ENCODE measurements around the gene CPT1B. TPM values are rescaled to one million over a fixed set of nuclear protein-coding genes. Genes with fewer than 3 reads are reported as not detected.

CPT1B gene
- total and polyA plus RNA-seq, 2 experiments from 2014 or later: 5.6 to 14.4 TPM

DNA sequence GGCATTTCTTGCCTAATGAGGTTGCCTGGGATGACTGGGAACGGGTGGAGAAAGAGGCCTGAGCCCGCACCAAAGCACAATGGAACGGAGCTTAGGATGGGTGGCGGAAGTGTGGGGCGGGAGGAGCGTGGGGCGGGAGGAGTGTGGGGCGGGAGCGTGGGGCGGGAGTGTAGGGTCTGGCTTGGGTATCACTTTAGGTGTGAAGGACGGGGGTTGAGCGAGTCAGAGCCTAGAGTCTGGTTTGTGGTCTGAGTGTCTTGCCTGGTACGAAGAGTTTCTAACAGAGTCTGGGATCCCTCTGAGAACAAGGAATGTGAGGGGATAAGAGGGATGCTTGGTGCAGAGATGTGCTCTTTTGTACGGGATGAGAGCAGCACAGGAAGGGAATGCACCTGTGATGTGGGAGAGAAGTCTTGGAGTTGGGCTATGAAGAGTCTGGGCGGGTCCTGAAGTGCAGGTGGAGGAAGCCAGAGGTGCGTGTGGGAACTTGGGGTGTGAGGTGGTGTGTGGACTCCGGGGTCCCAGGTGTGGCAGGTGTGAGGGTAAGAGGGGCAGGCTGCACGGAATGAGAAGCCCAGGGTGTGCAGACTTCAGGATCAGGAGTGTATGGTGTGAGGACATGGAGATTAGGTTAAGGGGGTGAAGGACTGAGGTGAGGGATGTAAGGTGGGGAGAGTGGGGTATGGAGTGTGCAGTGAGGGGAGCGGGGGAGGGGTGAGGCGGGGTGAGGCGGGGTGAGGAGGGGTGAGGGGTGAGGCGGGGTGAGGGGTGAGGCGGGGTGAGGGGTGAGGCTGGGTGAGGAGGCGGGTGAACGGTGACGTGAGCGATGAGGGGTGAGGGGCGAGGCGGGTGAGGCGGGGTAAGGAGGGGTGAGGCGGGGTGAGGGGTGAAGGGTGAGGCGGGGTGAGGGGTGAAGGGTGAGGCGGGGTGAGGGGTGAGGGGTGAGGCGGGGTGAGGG is 16.5 kb downstream of the CPT1B start:
- no peaks in the 10 kb centered on the region for H3K79me2 ChIP-seq (replicated peaks; ENCODE audit: insufficient read depth)
- Mint-ChIP-seq H3K4me3 (peak overlapping the region; percentile 46), H3K9me3 (no peaks in the 10 kb centered on the region), H3K27me3 (ENCODE audit: insufficient read depth, low read depth, poor library complexity) (peaks cover 30% of the 10 kb centered on the region), H3K27ac (no peak overlapping the region), H3K36me3 (ENCODE audit: low read depth) (no peaks in the 10 kb centered on the region), H3K4me1 (peaks cover 6% of the 10 kb centered on the region; the same call in 2 of the 3 replicates)
- no peaks in the 10 kb centered on the region for H3K36me3 ChIP-seq (ENCODE audit: insufficient read depth)
- H3K4me2 ChIP-seq: no peak overlapping the region
- no peak overlapping the region for H2AFZ ChIP-seq
- no peaks in the 10 kb centered on the region for H4K20me1 ChIP-seq (replicated peaks; ENCODE audit: insufficient read depth)
- no peak overlapping the region for H3K4me3 ChIP-seq
- H3K9me2 ChIP-seq (ENCODE audit: insufficient read depth): no peaks in the 10 kb centered on the region
- no peak overlapping the region for H3K27ac ChIP-seq (ENCODE audit: low read depth)
- ATAC-seq (no peak), DNase-seq (ENCODE audit: low spot score) (peak; percentile 30)
- H3K4me1 ChIP-seq (ENCODE audit: insufficient read depth): no peaks in the 10 kb centered on the region
- H3F3A ChIP-seq (replicated peaks; ENCODE audit: low read depth): 0 out of 2 replicates have a peak, but pooled peaks cover 3% of the 10 kb centered on the region
- H3K27me3 ChIP-seq (ENCODE audit: insufficient read depth): peaks cover 20% of the 10 kb centered on the region
- TF ChIP-seq POLR2AphosphoS5 (IDR thresholded peaks at IDR 0.05; ENCODE audit: low read depth): no peak
- TF ChIP-seq, protein P1, sequence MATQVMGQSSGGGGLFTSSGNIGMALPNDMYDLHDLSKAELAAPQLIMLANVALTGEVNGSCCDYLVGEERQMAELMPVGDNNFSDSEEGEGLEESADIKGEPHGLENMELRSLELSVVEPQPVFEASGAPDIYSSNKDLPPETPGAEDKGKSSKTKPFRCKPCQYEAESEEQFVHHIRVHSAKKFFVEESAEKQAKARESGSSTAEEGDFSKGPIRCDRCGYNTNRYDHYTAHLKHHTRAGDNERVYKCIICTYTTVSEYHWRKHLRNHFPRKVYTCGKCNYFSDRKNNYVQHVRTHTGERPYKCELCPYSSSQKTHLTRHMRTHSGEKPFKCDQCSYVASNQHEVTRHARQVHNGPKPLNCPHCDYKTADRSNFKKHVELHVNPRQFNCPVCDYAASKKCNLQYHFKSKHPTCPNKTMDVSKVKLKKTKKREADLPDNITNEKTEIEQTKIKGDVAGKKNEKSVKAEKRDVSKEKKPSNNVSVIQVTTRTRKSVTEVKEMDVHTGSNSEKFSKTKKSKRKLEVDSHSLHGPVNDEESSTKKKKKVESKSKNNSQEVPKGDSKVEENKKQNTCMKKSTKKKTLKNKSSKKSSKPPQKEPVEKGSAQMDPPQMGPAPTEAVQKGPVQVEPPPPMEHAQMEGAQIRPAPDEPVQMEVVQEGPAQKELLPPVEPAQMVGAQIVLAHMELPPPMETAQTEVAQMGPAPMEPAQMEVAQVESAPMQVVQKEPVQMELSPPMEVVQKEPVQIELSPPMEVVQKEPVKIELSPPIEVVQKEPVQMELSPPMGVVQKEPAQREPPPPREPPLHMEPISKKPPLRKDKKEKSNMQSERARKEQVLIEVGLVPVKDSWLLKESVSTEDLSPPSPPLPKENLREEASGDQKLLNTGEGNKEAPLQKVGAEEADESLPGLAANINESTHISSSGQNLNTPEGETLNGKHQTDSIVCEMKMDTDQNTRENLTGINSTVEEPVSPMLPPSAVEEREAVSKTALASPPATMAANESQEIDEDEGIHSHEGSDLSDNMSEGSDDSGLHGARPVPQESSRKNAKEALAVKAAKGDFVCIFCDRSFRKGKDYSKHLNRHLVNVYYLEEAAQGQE (IDR thresholded peaks at IDR 0.05; ENCODE audit: unreplicated experiment): no peak
- TF ChIP-seq, protein P2, sequence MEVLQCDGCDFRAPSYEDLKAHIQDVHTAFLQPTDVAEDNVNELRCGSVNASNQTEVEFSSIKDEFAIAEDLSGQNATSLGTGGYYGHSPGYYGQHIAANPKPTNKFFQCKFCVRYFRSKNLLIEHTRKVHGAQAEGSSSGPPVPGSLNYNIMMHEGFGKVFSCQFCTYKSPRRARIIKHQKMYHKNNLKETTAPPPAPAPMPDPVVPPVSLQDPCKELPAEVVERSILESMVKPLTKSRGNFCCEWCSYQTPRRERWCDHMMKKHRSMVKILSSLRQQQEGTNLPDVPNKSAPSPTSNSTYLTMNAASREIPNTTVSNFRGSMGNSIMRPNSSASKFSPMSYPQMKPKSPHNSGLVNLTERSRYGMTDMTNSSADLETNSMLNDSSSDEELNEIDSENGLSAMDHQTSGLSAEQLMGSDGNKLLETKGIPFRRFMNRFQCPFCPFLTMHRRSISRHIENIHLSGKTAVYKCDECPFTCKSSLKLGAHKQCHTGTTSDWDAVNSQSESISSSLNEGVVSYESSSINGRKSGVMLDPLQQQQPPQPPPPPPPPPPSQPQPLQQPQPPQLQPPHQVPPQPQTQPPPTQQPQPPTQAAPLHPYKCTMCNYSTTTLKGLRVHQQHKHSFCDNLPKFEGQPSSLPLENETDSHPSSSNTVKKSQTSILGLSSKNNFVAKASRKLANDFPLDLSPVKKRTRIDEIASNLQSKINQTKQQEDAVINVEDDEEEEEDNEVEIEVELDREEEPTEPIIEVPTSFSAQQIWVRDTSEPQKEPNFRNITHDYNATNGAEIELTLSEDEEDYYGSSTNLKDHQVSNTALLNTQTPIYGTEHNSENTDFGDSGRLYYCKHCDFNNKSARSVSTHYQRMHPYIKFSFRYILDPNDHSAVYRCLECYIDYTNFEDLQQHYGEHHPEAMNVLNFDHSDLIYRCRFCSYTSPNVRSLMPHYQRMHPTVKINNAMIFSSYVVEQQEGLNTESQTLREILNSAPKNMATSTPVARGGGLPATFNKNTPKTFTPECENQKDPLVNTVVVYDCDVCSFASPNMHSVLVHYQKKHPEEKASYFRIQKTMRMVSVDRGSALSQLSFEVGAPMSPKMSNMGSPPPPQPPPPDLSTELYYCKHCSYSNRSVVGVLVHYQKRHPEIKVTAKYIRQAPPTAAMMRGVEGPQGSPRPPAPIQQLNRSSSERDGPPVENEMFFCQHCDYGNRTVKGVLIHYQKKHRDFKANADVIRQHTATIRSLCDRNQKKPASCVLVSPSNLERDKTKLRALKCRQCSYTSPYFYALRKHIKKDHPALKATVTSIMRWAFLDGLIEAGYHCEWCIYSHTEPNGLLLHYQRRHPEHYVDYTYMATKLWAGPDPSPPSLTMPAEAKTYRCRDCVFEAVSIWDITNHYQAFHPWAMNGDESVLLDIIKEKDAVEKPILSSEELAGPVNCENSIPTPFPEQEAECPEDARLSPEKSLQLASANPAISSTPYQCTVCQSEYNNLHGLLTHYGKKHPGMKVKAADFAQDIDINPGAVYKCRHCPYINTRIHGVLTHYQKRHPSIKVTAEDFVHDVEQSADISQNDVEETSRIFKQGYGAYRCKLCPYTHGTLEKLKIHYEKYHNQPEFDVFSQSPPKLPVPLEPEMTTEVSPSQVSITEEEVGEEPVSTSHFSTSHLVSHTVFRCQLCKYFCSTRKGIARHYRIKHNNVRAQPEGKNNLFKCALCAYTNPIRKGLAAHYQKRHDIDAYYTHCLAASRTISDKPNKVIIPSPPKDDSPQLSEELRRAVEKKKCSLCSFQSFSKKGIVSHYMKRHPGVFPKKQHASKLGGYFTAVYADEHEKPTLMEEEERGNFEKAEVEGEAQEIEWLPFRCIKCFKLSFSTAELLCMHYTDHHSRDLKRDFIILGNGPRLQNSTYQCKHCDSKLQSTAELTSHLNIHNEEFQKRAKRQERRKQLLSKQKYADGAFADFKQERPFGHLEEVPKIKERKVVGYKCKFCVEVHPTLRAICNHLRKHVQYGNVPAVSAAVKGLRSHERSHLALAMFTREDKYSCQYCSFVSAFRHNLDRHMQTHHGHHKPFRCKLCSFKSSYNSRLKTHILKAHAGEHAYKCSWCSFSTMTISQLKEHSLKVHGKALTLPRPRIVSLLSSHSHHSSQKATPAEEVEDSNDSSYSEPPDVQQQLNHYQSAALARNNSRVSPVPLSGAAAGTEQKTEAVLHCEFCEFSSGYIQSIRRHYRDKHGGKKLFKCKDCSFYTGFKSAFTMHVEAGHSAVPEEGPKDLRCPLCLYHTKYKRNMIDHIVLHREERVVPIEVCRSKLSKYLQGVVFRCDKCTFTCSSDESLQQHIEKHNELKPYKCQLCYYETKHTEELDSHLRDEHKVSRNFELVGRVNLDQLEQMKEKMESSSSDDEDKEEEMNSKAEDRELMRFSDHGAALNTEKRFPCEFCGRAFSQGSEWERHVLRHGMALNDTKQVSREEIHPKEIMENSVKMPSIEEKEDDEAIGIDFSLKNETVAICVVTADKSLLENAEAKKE (CRISPR knock-in tag; IDR thresholded peaks at IDR 0.05): no peak
- no peak for TF ChIP-seq NANOG (IDR thresholded peaks at IDR 0.05; ENCODE audit: borderline replicate concordance)
- no peak for TF ChIP-seq JUNB (IDR thresholded peaks at IDR 0.05; ENCODE audit: unreplicated experiment)
- no peak for TF ChIP-seq ZNF331 (CRISPR knock-in tag; IDR thresholded peaks at IDR 0.05; ENCODE audit: low read depth)
- no peak for TF ChIP-seq ETS1 (IDR thresholded peaks at IDR 0.05)
- TF ChIP-seq CREB1 (CRISPR knock-in tag; IDR thresholded peaks at IDR 0.05; ENCODE audit: low read depth): no peak
- no peak for TF ChIP-seq STAT1 (IDR thresholded peaks at IDR 0.05; ENCODE audit: unreplicated experiment)

All from GM23338 (cell line).